ENCODE data around the gene PRRG2. TPM values are rescaled to one million over a fixed set of nuclear protein-coding genes. Genes with fewer than 3 reads are reported as not detected.
A peak's percentile ranks its signal among the peaks of the same experiment; 100 is the strongest.
"Not testable (repeated sequence)": the region's sequence is repeated elsewhere in the genome, so short reads cannot be mapped to it uniquely, and the experiment has no call there.

PRRG2 gene
- total RNA-seq, 1 donor: 0.27 TPM

- H3K4me3 ChIP-seq (ENCODE audit: low read depth, low read length): no peak overlapping the region
- no peak for DNase-seq (ENCODE audit: low read depth)
- TF ChIP-seq, protein P1, sequence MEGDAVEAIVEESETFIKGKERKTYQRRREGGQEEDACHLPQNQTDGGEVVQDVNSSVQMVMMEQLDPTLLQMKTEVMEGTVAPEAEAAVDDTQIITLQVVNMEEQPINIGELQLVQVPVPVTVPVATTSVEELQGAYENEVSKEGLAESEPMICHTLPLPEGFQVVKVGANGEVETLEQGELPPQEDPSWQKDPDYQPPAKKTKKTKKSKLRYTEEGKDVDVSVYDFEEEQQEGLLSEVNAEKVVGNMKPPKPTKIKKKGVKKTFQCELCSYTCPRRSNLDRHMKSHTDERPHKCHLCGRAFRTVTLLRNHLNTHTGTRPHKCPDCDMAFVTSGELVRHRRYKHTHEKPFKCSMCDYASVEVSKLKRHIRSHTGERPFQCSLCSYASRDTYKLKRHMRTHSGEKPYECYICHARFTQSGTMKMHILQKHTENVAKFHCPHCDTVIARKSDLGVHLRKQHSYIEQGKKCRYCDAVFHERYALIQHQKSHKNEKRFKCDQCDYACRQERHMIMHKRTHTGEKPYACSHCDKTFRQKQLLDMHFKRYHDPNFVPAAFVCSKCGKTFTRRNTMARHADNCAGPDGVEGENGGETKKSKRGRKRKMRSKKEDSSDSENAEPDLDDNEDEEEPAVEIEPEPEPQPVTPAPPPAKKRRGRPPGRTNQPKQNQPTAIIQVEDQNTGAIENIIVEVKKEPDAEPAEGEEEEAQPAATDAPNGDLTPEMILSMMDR (IDR thresholded peaks at IDR 0.05; ENCODE audit: insufficient read depth, low read length): no peak
Measured at GRCh38 chr19:49631610-49632192, 50.6 kb downstream of the PRRG2 start.

- DNase-seq (ENCODE audit: low read depth): no peak
- TF ChIP-seq, protein P1 (IDR thresholded peaks at IDR 0.05; ENCODE audit: insufficient read depth, low read length): no peak
- no peak overlapping the region for H3K4me3 ChIP-seq (ENCODE audit: low read depth, low read length)
Measured at GRCh38 chr19:49632576-49632975, 51.5 kb downstream of the PRRG2 start.

DNA sequence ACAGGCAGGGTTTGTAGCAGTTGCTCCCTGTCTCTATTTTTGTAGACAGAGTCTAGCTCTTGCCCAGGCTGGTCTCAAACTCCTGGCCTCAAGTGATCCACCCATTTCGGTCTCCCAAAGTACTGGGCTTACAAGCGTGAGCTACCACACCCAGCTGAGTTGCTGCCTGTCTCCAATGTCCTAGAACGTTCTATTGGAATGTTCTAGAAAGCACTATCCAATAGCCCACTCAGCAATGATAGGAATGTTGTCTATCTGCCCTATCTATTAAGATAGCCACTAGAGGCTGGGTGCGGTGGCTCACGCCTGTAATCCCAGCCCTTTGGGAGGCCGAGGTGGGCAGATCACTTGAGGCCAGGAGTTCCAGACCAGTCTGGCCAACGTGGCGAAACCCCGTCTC lies 52.2 kb downstream of the PRRG2 start:
- peak; percentile 67 for DNase-seq (ENCODE audit: low read depth)
- H3K4me3 ChIP-seq (ENCODE audit: low read depth, low read length): not testable (repeated sequence)

DNA sequence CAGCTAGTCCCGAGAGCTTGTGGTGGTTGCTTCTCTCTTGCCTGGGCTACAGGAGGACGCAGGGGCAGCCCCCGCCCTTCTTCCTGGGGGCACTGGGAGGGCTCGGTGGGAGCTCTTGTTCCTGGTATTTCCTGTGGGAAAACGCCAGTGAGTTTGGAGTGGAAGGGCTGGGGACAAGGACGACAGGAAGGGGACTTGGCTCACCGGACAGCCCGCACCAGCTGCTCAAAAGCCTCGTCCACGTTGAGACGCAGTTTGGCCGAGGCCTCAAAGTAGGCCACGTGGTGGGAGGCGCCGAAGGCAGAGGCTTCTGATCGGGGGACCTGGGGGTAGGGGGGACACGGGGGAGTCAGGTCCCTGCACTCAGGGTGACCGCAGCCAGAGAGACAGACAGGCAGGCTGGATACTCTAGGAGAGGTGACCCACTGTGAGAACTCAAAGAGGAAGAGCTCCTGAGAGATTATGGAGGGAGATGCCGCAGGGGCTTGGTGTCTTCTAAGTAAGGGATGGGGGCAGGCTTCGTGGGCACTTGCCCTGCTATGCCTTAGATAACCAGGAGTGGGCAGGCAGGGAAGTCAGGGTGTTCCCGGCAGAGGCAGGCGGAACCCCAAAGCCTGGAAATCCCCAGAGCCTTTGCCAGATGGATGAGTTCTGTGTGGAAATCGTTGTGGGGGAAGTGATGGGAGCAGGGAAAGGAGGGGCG lies 54.6 kb downstream of the PRRG2 start:
- H3K4me3 ChIP-seq (ENCODE audit: low read depth, low read length): no peak overlapping the region
- no peak for DNase-seq (ENCODE audit: low read depth)
- TF ChIP-seq, protein P1 (IDR thresholded peaks at IDR 0.05; ENCODE audit: insufficient read depth, low read length): peak; percentile 13

DNA sequence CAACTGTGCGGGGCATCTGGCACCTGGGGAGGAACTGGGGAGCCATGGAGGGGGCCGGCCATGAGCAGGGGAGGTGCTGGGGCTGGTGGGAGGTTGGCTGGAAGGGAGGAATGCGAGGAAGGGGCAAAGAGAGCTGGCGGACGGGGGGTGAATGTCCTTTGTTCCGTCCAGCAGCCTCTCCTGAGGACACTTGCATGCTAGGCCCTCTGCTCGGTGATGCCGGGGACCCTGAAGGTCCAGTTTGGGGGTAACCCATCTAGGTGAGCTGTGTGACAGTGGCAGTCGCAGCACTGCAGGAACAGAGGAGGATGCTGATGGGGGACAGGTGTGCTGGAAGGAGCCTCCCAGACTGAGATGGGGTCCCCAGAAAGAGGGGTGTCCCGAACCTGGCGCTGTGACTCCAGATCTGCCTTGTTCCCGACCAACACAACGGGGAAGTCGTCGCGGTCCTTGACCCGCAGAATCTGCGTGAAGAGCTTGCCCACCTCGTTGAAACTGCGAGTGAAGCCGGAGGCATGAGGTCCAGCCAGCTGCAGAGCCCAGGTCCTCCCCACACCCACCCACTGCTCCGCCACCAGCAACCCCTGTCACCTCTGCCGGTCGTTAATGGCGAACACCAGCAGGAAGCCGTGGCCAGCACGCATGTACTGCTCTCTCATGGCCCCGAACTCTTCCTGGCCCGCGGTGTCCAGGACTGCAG lies 55.3 kb downstream of the PRRG2 start:
- TF ChIP-seq, protein P1 (IDR thresholded peaks at IDR 0.05; ENCODE audit: insufficient read depth, low read length): no peak
- no peak for DNase-seq (ENCODE audit: low read depth)
- H3K4me3 ChIP-seq (ENCODE audit: low read depth, low read length): no peak overlapping the region

DNA sequence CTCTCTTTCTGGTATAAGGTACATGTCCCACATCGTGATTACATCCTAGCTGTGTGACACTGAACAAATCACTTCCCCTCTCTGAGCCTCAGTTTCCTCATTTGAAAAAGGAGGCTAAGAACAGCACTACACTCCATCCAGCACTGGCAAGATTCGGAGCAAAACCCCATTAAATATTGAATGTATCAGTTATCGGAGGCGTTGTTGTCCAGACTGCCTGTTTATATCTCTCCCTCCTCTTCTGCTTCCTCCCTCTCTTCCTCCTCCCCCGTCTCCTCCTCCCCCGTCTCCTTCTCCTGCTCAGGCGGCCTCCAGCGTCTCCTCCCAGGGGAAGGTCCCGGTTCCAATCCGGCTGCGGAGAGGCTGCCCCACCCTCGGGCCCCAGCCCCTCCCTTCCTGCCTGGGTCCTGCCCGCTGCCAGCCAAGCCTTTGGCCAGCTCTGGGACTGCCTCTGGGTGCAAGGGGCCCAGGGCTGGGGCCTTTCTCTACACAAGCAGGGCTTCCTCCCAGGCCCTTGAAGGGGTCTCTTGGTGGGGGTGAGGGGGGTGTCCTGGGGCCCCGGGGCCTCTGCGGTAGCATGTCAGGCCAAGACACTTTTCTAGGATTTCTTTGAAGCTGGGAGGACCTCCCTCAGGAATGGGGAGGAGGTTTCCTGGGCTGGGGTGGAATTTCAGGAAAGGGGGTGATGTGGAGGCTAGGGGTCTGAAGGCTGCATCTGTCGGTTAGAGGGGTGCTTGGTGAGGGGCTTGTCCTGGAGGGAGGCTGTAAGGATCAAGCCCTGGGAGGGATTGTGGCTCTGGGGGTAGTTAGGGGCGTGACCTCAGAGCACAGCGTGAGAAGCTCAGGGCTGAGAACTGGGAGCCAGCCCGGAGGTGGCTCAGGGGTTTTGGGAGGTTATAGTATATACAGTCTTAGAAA lies 57.0 kb downstream of the PRRG2 start:
- TF ChIP-seq, protein P1 (IDR thresholded peaks at IDR 0.05; ENCODE audit: insufficient read depth, low read length): no peak
- peak overlapping the region; percentile 83 for H3K4me3 ChIP-seq (ENCODE audit: low read depth, low read length)
- DNase-seq (ENCODE audit: low read depth): peak; percentile 81
